NCI-H1930 (cell line): ENCODE measurements around the gene BCL2A1.
"Not testable (repeated sequence)": the region's sequence is repeated elsewhere in the genome, so short reads cannot be mapped to it uniquely, and the experiment has no call there.

Source experiments
- DNase-seq, 2 experiments: peaks; one replicate each; lab custom pipeline; 2025; lab: John Stamatoyannopoulos, UW

BCL2A1 gene

GRCh38 chr15:79960502-79961212 lies 10.3 kb downstream of the BCL2A1 start:
- no peak for DNase-seq

GRCh38 chr15:79957741-79958140 lies 13.3 kb downstream of the BCL2A1 start:
- no peak for DNase-seq

- DNase-seq, result no peak
Observed at GRCh38 chr15:79956354-79956939, 14.5 kb downstream of the BCL2A1 start.

- DNase-seq, result no peak
Observed at GRCh38 chr15:79954661-79955060, 16.3 kb downstream of the BCL2A1 start.

GRCh38 chr15:79953951-79954444 lies 17.0 kb downstream of the BCL2A1 start:
- DNase-seq, result no peak

GRCh38 chr15:79952329-79952728 lies 18.7 kb downstream of the BCL2A1 start:
- no peak for DNase-seq

- DNase-seq, result no peak
Observed at GRCh38 chr15:79950247-79950646, 20.7 kb downstream of the BCL2A1 start.

- no peak for DNase-seq
Observed at GRCh38 chr15:79948761-79949160, 22.2 kb downstream of the BCL2A1 start.

GRCh38 chr15:79948095-79948695 lies 22.8 kb downstream of the BCL2A1 start:
- no peak for DNase-seq

- no peak for DNase-seq
Observed at GRCh38 chr15:79947009-79947408, 24.0 kb downstream of the BCL2A1 start.

GRCh38 chr15:79944622-79945021 lies 26.4 kb downstream of the BCL2A1 start:
- no peak for DNase-seq

GRCh38 chr15:79943820-79944219 lies 27.2 kb downstream of the BCL2A1 start:
- DNase-seq, result no peak

- no peak for DNase-seq
Observed at GRCh38 chr15:79942741-79943481, 28.1 kb downstream of the BCL2A1 start.

GRCh38 chr15:79939399-79939798 lies 31.6 kb downstream of the BCL2A1 start:
- no peak for DNase-seq

- DNase-seq, result no peak
Observed at GRCh38 chr15:79938143-79938542, 32.9 kb downstream of the BCL2A1 start.

GRCh38 chr15:79935556-79936201 lies 35.3 kb downstream of the BCL2A1 start:
- not testable (repeated sequence) for DNase-seq

- no peak for DNase-seq
Observed at GRCh38 chr15:79933231-79933630, 37.8 kb downstream of the BCL2A1 start.

- no peak for DNase-seq
Observed at GRCh38 chr15:79932447-79932846, 38.5 kb downstream of the BCL2A1 start.

- no peak for DNase-seq
Observed at GRCh38 chr15:79930516-79930915, 40.5 kb downstream of the BCL2A1 start.

- no peak for DNase-seq
Observed at GRCh38 chr15:79929412-79929811, 41.6 kb downstream of the BCL2A1 start.

GRCh38 chr15:79926116-79926515 lies 44.9 kb downstream of the BCL2A1 start:
- DNase-seq, result not testable (repeated sequence)

GRCh38 chr15:79924379-79924778 lies 46.6 kb downstream of the BCL2A1 start:
- no peak for DNase-seq
